ENCODE measurements around the gene SPATA33. TPM values are rescaled to one million over a fixed set of nuclear protein-coding genes. Genes with fewer than 3 reads are reported as not detected.
"Not testable (repeated sequence)": the region's sequence is repeated elsewhere in the genome, so short reads cannot be mapped to it uniquely, and the experiment has no call there.

SPATA33 gene
- total RNA-seq, 1 donor from 2014 or later, result 16.6 TPM

GRCh38 chr16:89691231-89691985, 33.8 kb downstream of the SPATA33 start:
- intact Hi-C loops (cut with micrococcal nuclease), result no loop called here

- intact Hi-C loops (cut with micrococcal nuclease), result no loop called here
Measured at GRCh38 chr16:89691986-89692569, 34.4 kb downstream of the SPATA33 start.

- intact Hi-C loops (cut with micrococcal nuclease), result no loop called here
Measured at GRCh38 chr16:89693289-89693731, 35.7 kb downstream of the SPATA33 start.

- intact Hi-C loops (cut with micrococcal nuclease), result no loop called here
Measured at GRCh38 chr16:89693931-89694783, 36.5 kb downstream of the SPATA33 start.

- intact Hi-C loops (cut with micrococcal nuclease), result not testable (repeated sequence)
Measured at GRCh38 chr16:89694784-89695085, 37.1 kb downstream of the SPATA33 start.

GRCh38 chr16:89695086-89695874, 37.6 kb downstream of the SPATA33 start:
- intact Hi-C loops (cut with micrococcal nuclease), result no loop called here

GRCh38 chr16:89695875-89696669, 38.4 kb downstream of the SPATA33 start:
- intact Hi-C loops (cut with micrococcal nuclease), result no loop called here

- intact Hi-C loops (cut with micrococcal nuclease), result no loop called here
Measured at GRCh38 chr16:89696670-89697128, 39.1 kb downstream of the SPATA33 start.

- intact Hi-C loops (cut with micrococcal nuclease), result no loop called here
Measured at GRCh38 chr16:89697161-89697615, 39.6 kb downstream of the SPATA33 start.

- intact Hi-C loops (cut with micrococcal nuclease), result no loop called here
Measured at GRCh38 chr16:89697616-89698331, 40.1 kb downstream of the SPATA33 start.

- intact Hi-C loops (cut with micrococcal nuclease), result not testable (repeated sequence)
Measured at GRCh38 chr16:89698717-89699116, 41.1 kb downstream of the SPATA33 start.

GRCh38 chr16:89699629-89700099, 42.0 kb downstream of the SPATA33 start:
- intact Hi-C loops (cut with micrococcal nuclease), result loop anchor here (1.0 to 5.0 kb wide), 5 partner anchors 12 to 175 kb away; partner anchors contain the start of genes CHMP1A and SPATA33

- intact Hi-C loops (cut with micrococcal nuclease), result loop anchor here (1.0 to 5.0 kb wide), 5 partner anchors 13 to 174 kb away; partner anchors contain the start of genes CHMP1A and SPATA33
Measured at GRCh38 chr16:89700100-89700648, 42.5 kb downstream of the SPATA33 start.

GRCh38 chr16:89700649-89701424, 43.2 kb downstream of the SPATA33 start:
- intact Hi-C loops (cut with micrococcal nuclease), result loop anchor here (1.0 to 5.0 kb wide), 6 partner anchors 14 to 173 kb away; partner anchors contain the start of genes CHMP1A and SPATA33

GRCh38 chr16:89701425-89702406, 44.1 kb downstream of the SPATA33 start, which contains the start of gene SPATA2L:
SPATA2L (minus strand) TSS chr16:89701705; CDS start chr16:89701232, 473 bp downstream.
- intact Hi-C loops (cut with micrococcal nuclease), result loop anchor here (1.0 to 5.0 kb wide), 3 partner anchors 35 to 127 kb away; partner anchors contain the start of genes CHMP1A and SPATA33

- intact Hi-C loops (cut with micrococcal nuclease), result loop anchor here (5.0 kb wide), 1 partner anchor 47 kb away; the partner anchor contains the start of genes CHMP1A and SPATA33
Measured at GRCh38 chr16:89704281-89704680, 46.6 kb downstream of the SPATA33 start.

All from T-helper 2 cell treated with Interferon-gamma antibody and Interleukin-4, amounts not matched to agents 100 ng/mL and 5 ng/mL, for 36 hours (primary cell).